Activated B cell treated with CpG ODN at 0.5 μM for 24 hours (primary cell): ENCODE measurements around the gene ARID3B. TPM values are rescaled to one million over a fixed set of nuclear protein-coding genes. Genes with fewer than 3 reads are reported as not detected.

Source experiments
- ATAC-seq: fragments of 200-7000 bp; cut with Tn5 transposase; one replicate; pipeline ENCODE4 v1.10.0; 2021; ENCODE audit warnings: low read depth, mild to moderate bottlenecking, moderate library complexity
- CTCF ChIA-PET: fragments of 350-600 bp; sonication (Branson Sonifier 250); formaldehyde crosslinking; loops from one replicate; lab custom pipeline; 2021; ENCODE audit warnings: antibody characterized with exemption; lab: Charles Lee
- POLR2A ChIA-PET: fragments of 350-600 bp; sonication (Branson Sonifier 250); formaldehyde crosslinking; loops from one replicate; lab custom pipeline; 2021; ENCODE audit warnings: antibody characterized with exemption; lab: Charles Lee
- DNase-seq: peaks from one replicate; pipeline ENCODE4 v3.0.0; 2022
- H3K27ac Mint-ChIP-seq: one replicate; pipeline ENCODE4 v1.8.0; 2020; ENCODE audit warnings: mixed read lengths
- H3K27me3 Mint-ChIP-seq: one replicate; pipeline ENCODE4 v1.8.0; 2021; ENCODE audit warnings: mixed read lengths
- H3K36me3 Mint-ChIP-seq: one replicate; pipeline ENCODE4 v1.8.0; 2021; ENCODE audit warnings: low read depth, mixed read lengths
- H3K4me1 Mint-ChIP-seq: one replicate; pipeline ENCODE4 v1.8.0; 2021; ENCODE audit warnings: mixed read lengths
- H3K4me3 Mint-ChIP-seq: one replicate; pipeline ENCODE4 v1.8.0; 2020; ENCODE audit warnings: mild to moderate bottlenecking, mixed read lengths
- H3K9me3 Mint-ChIP-seq: one replicate; pipeline ENCODE4 v1.8.0; 2020; ENCODE audit warnings: mixed read lengths
- CTCF ChIP-seq: fragments of 200-600 bp; IDR thresholded peaks from one replicate; pipeline ENCODE4 v1.8.0; 2022; ENCODE audit warnings: antibody characterized with exemption, mild to moderate bottlenecking
- intact Hi-C: fragments of 100-400 bp; cut with micrococcal nuclease; formaldehyde crosslinking; loops from one replicate; pipeline ENCODE4 v1.15.1; 2024
- total RNA-seq: library from RNA; stranded (reverse); gene quantifications from 2 replicates; pipeline ENCODE4 v1.2.3, GENCODE V29; 2022

ARID3B gene
- total RNA-seq, 1 donor from 2014 or later, result 26.9 TPM

- TF ChIP-seq CTCF, result no peak
- Mint-ChIP-seq H3K4me3 (peak overlapping the region; percentile 89), H3K4me1 (peaks cover 43% of the 10 kb centered on the region), H3K27ac (peak overlapping the region; percentile 86), H3K9me3 (no peaks in the 10 kb centered on the region), H3K27me3 (no peaks in the 10 kb centered on the region), H3K36me3 (peaks cover 39% of the 10 kb centered on the region)
- CTCF ChIA-PET, result interaction anchor here (0.5 to 10.6 kb wide), 5 partner anchors 11 to 587 kb away, joined by 3 to 136 read pairs (median 3); partner anchors contain the start of gene UBL7
- intact Hi-C loops, result loop anchor here (10.0 kb wide), 1 partner anchor 982 kb away; the partner anchor contains the start of gene NPTN
- DNase-seq, result no peak
- no peak for ATAC-seq
- POLR2A ChIA-PET, result interaction anchor here (0.6 to 4.5 kb wide), 7 partner anchors 11 to 407 kb away, joined by 3 to 37 read pairs (median 5); partner anchors contain the start of genes ARID3B and COX5A
Observed at GRCh38 chr15:74616996-74617395, 76.0 kb downstream of the ARID3B start.

GRCh38 chr15:74618841-74619596 lies 78.0 kb downstream of the ARID3B start:
- CTCF ChIA-PET, result interaction anchor here (1.0 to 10.6 kb wide), 3 partner anchors 13 to 285 kb away, joined by 3 to 136 read pairs (median 5); no protein-coding TSS in a partner anchor
- H3K4me1 Mint-ChIP-seq, result peaks cover 43% of the 10 kb centered on the region
- H3K27me3 Mint-ChIP-seq, result no peaks in the 10 kb centered on the region
- no peak for TF ChIP-seq CTCF
- H3K36me3 Mint-ChIP-seq, result peaks cover 59% of the 10 kb centered on the region
- intact Hi-C loops, result loop anchor here (10.0 kb wide), 1 partner anchor 984 kb away; the partner anchor contains the start of gene NPTN
- POLR2A ChIA-PET, result interaction anchor here (0.6 to 3.6 kb wide), 4 partner anchors 12 to 158 kb away, joined by 3 to 17 read pairs (median 4); partner anchors contain the start of gene ARID3B
- no peak overlapping the region for H3K4me3 Mint-ChIP-seq
- no peak for ATAC-seq
- no peak overlapping the region for H3K27ac Mint-ChIP-seq
- H3K9me3 Mint-ChIP-seq, result no peaks in the 10 kb centered on the region
- DNase-seq, result no peak

GRCh38 chr15:74619916-74620635 lies 79.1 kb downstream of the ARID3B start:
- H3K9me3 Mint-ChIP-seq, result no peaks in the 10 kb centered on the region
- TF ChIP-seq CTCF, result no peak
- ATAC-seq, result no peak
- peaks cover 48% of the 10 kb centered on the region for H3K4me1 Mint-ChIP-seq
- H3K36me3 Mint-ChIP-seq, result peaks cover 70% of the 10 kb centered on the region
- POLR2A ChIA-PET, result interaction anchor here (3.6 kb wide), 1 partner anchor 11 kb away, joined by 17 read pairs; no protein-coding TSS in a partner anchor
- no peaks in the 10 kb centered on the region for H3K27me3 Mint-ChIP-seq
- no peak overlapping the region for H3K4me3 Mint-ChIP-seq
- H3K27ac Mint-ChIP-seq, result no peak overlapping the region
- intact Hi-C loops, result loop anchor here (10.0 kb wide), 1 partner anchor 985 kb away; the partner anchor contains the start of gene NPTN
- CTCF ChIA-PET, result interaction anchor here (1.1 to 10.6 kb wide), 2 partner anchors 12 to 149 kb away, joined by 5 to 136 read pairs; no protein-coding TSS in a partner anchor
- DNase-seq, result no peak

GRCh38 chr15:74620636-74621545 lies 79.9 kb downstream of the ARID3B start:
- ATAC-seq, result peak; percentile 97
- intact Hi-C loops, result loop anchor here (1.0 kb wide), 2 partner anchors 11 to 247 kb away; no protein-coding TSS in a partner anchor

More at GRCh38 chr15:74620636-74621545, 79.9 kb downstream of the ARID3B start:
- H3K36me3 Mint-ChIP-seq, result peaks cover 78% of the 10 kb centered on the region
- POLR2A ChIA-PET, result interaction anchor here (0.6 to 1.6 kb wide), 4 partner anchors 10 to 157 kb away, joined by 3 to 6 read pairs (median 4); no protein-coding TSS in a partner anchor
- peak overlapping the region; percentile 5 for H3K27ac Mint-ChIP-seq
- H3K27me3 Mint-ChIP-seq, result no peaks in the 10 kb centered on the region
- no peak overlapping the region for H3K4me3 Mint-ChIP-seq
- TF ChIP-seq CTCF, result peak; percentile 59
- CTCF ChIA-PET, result interaction anchor here (0.5 to 10.6 kb wide), 7 partner anchors 12 to 330 kb away, joined by 3 to 136 read pairs (median 3); no protein-coding TSS in a partner anchor
- DNase-seq, result peak; percentile 59
- H3K9me3 Mint-ChIP-seq, result no peaks in the 10 kb centered on the region
- peaks cover 54% of the 10 kb centered on the region for H3K4me1 Mint-ChIP-seq
